AML-193 (cell line): ENCODE results near the gene ZNF628.
"Not testable (repeated sequence)": the region's sequence is repeated elsewhere in the genome, so short reads cannot be mapped to it uniquely, and the experiment has no call there.

ENCODE experiments used
- DNase-seq, 2 experiments: peaks; one replicate each; lab custom pipeline; 2025; lab: John Stamatoyannopoulos, UW

Gene ZNF628

GRCh38 chr19:55484593-55485438, 8.4 kb downstream of the ZNF628 start, which contains the start of gene NAT14:
NAT14 (plus strand) TSS chr19:55485188; CDS start chr19:55485709, 521 bp downstream.
- no peak for DNase-seq

DNA sequence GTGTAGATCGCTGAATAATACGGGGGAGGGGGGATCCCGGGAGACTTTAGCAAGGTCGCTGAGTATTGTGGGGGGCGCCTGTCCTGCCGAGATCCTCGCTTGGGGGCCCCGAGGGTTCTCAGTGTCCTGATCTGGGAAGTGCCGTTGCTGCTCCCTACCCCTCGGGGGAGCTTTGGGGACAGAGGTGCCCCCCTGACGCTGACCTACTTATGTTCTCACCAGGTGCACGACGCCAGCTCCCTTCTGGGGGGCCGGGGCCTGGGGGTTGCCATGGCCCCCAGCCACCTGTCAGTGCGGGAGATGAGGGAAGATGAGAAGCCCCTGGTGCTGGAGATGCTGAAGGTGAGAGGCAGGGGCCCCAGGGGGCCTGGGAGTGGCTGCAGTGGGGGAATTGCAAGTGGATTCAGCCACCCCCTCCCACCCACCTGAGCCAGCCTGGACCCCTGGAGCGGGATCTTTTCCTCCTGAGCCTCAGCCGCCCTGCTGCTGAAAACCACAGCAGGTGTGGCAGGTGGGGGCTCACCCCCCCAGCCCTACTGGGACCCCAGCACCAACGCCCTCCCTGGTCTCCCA, 9.1 kb downstream of the ZNF628 start:
- DNase-seq, result no peak

- no peak for DNase-seq
Observed at GRCh38 chr19:55486043-55486970, 9.9 kb downstream of the ZNF628 start.

GRCh38 chr19:55486971-55487923, 10.8 kb downstream of the ZNF628 start:
- DNase-seq, result no peak

DNA sequence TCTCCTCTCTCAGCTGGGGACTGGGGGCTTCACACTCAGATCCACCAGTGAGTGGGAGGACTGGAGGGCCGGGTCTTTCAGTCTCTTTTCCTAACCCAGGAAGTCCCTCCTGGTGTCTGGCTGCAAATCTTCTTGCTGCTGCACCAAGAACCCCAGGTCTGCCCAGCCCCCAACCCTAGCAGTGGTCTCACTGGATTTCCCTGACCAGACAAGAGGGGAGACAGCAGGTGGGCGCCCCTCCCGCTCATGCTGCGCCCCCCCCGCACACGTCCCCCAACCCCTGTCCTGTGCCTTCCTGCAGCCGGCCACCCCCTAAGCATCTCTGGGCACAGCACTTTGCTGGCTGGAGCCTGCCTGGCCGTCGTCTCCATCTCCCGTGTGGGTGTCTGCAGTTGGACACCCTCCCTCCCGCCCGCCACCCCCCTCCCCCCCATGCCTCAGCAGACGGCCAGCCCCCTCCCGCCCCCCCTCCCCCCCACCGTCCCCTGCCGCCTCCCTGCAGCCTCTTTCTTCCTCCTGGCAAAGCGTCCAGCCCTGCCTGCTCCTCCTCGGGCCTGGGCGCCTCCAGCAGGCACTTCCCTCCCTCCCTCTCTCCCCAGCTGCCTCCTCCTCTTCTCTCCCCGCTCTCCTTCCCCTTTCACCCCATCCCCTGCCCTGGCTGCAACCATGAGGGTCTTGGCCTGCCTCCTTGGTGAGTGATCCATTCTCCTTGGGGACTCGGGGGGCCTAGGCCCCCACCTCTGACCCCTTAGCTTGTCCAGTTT, 11.7 kb downstream of the ZNF628 start, which contains the start of gene SSC5D:
SSC5D (plus strand) TSS at position 513 of the 764 bp plus-strand sequence; CDS start at position 667, 154 bp downstream.
- no peak for DNase-seq

DNA sequence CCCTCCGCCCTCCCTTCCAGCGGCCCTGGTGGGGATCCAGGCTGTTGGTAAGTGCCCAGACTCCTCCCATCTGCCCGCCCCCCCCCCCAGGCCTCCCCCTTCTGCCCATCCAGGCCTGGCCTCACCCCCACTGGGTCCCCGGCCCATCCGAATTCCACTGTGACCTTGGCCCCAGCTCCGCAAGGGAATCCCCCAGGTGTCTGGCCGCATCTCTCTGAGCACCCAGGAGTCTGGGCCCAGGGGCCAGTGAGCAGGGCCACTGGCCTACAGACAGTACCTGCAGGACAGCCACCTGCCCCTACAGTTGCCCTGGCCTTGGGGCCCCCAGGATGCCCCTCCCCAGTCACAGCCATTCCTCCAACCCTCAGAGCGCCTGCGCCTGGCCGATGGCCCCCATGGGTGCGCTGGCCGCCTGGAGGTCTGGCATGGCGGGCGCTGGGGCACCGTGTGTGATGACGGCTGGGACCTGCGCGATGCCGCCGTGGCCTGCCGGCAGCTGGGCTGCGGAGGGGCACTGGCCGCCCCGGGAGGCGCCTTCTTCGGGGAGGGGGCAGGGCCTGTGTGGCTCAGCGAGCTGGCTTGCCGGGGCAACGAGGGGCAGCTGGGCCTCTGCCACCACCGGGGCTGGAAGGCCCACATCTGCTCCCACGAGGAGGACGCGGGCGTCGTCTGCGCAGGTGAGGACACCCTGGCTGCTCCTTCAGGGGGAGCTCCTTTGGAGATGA, 12.7 kb downstream of the ZNF628 start:
- DNase-seq, result no peak

DNA sequence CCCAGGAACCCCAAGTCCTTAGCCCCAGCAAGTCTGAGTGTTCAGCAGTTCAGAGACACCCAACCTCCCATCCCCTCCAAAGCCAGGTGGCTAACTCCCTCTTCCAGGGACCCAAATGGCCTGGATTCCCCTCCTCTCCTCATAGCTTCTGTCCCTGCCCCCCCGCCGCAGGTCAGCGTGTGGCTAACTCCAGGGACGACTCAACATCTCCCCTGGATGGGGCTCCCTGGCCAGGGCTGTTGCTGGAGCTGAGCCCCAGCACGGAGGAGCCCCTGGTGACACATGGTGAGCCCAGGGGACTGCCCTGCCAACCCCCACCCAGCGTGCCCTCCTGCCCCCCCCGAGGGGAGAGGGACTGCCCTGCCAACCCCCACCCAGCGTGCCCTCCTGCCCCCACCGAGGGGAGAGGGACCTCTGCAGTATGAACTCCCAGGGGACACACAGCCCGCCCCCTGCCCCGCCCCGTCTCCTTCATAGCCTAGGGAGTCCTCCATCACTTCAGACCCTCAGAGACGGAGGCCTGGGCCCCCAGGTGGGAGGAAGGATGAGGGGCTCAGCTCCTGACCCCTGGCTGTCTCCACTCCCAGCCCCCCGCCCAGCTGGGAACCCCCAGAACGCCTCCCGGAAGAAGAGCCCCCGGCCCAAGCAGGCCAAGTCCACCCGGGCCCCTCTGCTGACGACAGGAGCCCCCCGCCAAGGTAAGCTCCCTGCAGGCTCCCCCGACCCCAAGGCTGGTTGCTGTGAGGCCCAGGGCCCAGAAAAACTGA, 13.5 kb downstream of the ZNF628 start:
- no peak for DNase-seq

DNA sequence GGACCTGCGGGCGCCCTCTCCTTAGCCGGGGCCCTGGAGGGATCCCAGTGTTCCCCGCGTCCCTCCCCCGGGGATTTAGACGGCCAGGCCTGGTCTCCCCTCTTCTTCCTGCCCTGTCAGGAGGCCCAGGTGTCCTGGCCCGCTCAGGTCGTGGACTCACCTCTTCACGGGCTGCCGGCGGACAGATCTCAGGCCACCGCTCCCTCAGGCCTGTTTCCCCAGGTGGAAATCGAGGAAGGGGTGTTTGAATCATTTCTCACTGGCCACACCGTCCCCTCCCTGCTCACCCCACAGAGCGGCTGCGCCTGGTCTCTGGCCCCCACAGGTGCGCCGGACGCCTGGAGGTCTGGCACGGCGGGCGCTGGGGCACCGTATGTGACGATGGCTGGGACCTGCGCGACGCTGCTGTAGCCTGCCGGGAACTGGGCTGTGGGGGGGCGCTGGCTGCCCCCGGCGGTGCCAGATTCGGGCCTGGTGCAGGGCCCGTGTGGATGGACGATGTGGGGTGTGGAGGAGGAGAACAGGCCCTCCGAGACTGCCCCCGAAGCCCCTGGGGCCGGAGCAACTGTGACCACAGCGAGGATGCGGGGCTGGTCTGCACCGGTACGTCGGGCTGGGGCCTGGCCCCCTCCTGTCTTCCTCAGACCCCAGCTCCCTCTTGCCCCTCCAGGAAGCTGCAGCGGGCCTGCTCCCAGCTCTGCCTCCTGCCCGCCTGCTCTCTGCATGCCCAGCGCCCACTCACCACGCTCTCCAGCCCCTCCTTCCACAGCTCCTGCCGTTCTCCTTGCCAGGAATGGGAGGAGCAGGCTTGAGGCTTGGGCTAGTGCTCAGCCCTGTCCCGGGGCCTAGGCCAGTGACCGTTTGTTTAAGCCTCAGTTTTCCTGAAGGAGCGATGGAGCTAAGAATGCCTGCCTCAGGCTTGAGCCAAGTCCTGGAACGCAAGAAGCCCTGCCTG, 14.3 kb downstream of the ZNF628 start:
- DNase-seq, result no peak

DNA sequence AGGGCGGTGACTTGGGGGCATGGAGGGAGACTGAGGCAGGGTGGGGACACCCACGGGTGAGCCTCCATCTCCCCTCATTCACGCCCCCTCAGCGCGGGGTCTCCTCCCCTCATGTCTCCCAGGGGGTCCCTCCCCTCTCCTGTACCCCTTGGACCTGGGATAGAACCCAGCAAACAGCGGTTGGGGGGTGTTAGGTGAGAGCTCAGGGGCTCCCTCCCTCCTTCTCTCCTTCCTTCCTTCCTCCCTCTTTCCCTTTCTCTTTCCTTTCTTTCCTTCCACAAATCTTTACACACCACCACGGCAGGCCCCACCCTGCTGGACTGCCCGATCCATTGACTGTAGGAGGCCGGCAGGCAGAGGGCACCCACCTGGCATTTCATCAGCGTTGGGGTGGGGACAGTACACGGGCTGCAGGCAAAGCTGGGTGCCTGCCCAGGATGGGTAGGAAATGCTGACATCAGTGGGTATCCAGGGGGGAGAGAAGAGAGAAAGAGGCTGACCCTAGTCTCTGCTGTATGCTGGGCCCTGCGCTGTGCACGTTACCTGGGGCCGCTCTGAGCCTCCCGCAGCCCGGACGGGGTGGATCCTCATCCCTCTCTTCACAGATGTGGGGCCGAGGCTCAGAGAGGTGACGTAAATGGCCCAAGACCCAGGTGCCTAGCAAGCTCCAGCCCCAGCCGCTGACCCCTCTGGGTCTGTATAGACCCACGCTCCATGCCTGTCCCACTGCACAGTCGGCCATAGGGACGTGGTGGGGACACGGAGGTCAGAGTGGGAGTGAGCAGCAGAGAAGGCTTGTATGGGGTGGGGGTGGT, 15.3 kb downstream of the ZNF628 start:
- DNase-seq, result no peak

GRCh38 chr19:55492362-55492944, 16.0 kb downstream of the ZNF628 start:
- DNase-seq, result no peak

- no peak for DNase-seq
Observed at GRCh38 chr19:55493052-55493644, 16.7 kb downstream of the ZNF628 start.

- no peak for DNase-seq
Observed at GRCh38 chr19:55493645-55494171, 17.3 kb downstream of the ZNF628 start.

DNA sequence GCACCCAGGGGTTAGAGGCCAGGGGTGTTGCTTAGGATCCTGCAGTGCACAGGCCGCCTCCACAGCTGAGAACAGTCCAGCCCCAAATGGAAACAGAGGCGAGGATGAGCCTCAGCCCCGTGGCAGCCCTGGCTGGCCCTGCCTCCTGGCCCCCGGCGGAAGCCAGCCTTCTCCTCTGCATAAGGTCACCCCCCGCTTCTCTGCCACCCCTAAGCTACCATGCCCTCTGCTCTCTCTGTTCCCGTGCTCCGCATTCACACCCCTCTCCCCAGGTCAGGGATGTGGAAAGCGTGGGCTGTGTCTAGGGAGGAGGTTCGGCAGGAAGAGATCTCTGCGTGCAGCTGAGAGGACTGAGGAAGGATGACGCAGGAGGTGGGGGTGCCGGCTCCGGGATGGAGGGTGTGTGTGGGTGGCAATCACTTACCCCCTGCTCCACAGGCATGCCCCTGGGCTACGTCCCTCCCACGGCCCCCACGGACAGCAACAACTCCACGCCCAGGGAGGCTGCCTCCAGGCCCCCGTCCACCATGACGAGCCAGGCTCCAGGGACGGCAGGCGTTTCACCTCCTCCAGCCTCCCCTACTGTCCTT, 17.9 kb downstream of the ZNF628 start:
- DNase-seq, result no peak

- DNase-seq, result no peak
Observed at GRCh38 chr19:55495646-55496349, 19.4 kb downstream of the ZNF628 start.

DNA sequence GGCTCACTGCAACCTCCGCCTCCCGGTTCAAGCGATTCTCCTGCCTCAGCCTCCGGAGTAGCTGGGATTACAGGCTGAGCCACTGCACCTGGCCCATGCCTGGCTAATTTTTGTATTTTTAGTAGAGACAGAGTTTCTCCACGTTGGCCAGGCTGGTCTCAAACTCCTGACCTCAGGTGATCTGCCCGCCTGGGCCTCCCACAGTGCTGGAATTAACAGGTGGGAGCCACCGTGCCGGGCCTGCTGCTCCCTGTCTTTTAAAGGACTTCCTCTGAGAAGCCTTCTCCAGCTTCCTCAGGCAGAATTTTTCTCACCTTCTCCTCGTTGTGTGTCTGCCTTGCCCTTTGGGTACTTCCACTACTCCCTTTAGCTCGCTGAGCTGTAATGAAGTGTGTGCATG, 20.4 kb downstream of the ZNF628 start:
- not testable (repeated sequence) for DNase-seq
